Transverse colon (tissue), 4 donors: ENCODE data around the gene GPR176. TPM values are rescaled to one million over a fixed set of nuclear protein-coding genes. Genes with fewer than 3 reads are reported as not detected.
"Not testable (repeated sequence)": the region's sequence is repeated elsewhere in the genome, so short reads cannot be mapped to it uniquely, and the experiment has no call there.

ENCODE experiments used
- DNase-seq: peaks from one replicate; pipeline ENCODE4 v3.0.0-alpha.2; 2019
- H3K27ac ChIP-seq, 4 donors: fragments of 200-600 bp; sonication (generic); 2 replicates each; pipeline ENCODE4 v1.5.1; 2016 to 2018; ENCODE audit warnings: inconsistent platforms in 4 of 4
- H3K27me3 ChIP-seq: fragments of 200-600 bp; sonication (generic); 2 replicates; pipeline ENCODE4 v1.5.1; 2017; ENCODE audit warnings: inconsistent platforms
- H3K36me3 ChIP-seq, 4 donors: fragments of 200-600 bp; sonication (generic); 2 replicates each; pipeline ENCODE4 v1.5.1; 2017 to 2019; ENCODE audit warnings: inconsistent platforms in 4 of 4
- H3K4me1 ChIP-seq, 4 donors: fragments of 200-600 bp; sonication (generic); 2 replicates each; pipeline ENCODE4 v1.5.1; 2017 to 2020; ENCODE audit warnings: inconsistent platforms in 4 of 4
- H3K4me3 ChIP-seq, 4 donors: fragments of 200-600 bp; sonication (generic); 1 replicate in 1 of 4; 2 replicates in 3 of 4; pipeline versions ENCODE4 v1.5.1 to v1.6.1; 2017 to 2019; ENCODE audit warnings: inconsistent platforms in 4 of 4
- H3K9me3 ChIP-seq, 2 donors: fragments of 200-600 bp; sonication (generic); 2 replicates each; pipeline ENCODE4 v1.5.1; 2017 to 2019; ENCODE audit warnings: inconsistent platforms in 2 of 2
- EP300 ChIP-seq: sonication (generic); formaldehyde crosslinking; IDR thresholded peaks from one replicate; pipeline ENCODE4 v1.6.1; 2017; ENCODE audit warnings: antibody characterized with exemption, low read depth
- POLR2A ChIP-seq: fragments of 450-650 bp; IDR thresholded peaks from one replicate; pipeline ENCODE4 v1.6.1; 2016; ENCODE audit warnings: antibody characterized with exemption, mild to moderate bottlenecking, moderate library complexity
- POLR2AphosphoS5 ChIP-seq, 3 donors: sonication (generic); formaldehyde crosslinking; IDR thresholded peaks; one replicate each; pipeline ENCODE4 v1.6.1; 2016; ENCODE audit warnings: antibody characterized with exemption in 3 of 3
- WGBS, 2 donors: methylation state at CpG; one replicate each; pipeline ENCODE4 v1.1.5; 2018; ENCODE audit warnings: low coverage in 1 of 2; 5-methylcytosine and 5-hydroxymethylcytosine counted together
- in situ Hi-C, 4 donors: fragments of 200-750 bp; cut with MboI; loops; one replicate each; pipeline versions ENCODE4 v1.15.0 to v1.15.1; 2017; ENCODE audit warnings: low sequenced_read_pairs in 3 of 4, low pct_ligation_motif_present in 1 of 4, low pct_unique_long_range_greater_than_20kb in 1 of 4
- intact Hi-C: fragments of 100-400 bp; cut with DNase I; formaldehyde crosslinking; loops from one replicate; pipeline ENCODE4 v1.15.1; 2023; ENCODE audit warnings: low total_unique reads
- total RNA-seq, 4 donors: library from RNA; depleted of rRNA; stranded (reverse); fragments of >200 nt; gene quantifications; one replicate each; pipeline ENCODE4 v1.1.0, GENCODE V29; 2016
- TF ChIP-seq, protein P1 (sequence below), 5 experiments: fragments of 200-600 bp in 3 of 5; fragments of 450-650 bp in 2 of 5; sonication (generic) in 3 of 5; IDR thresholded peaks; 1 replicate in 2 of 5; 2 replicates in 3 of 5; pipeline ENCODE4 v1.5.1; 2016 to 2017; ENCODE audit warnings: antibody characterized with exemption in 5 of 5, inconsistent platforms in 3 of 5, mild to moderate bottlenecking in 2 of 5, moderate library complexity in 1 of 5

The GPR176 gene
- total RNA-seq, 4 donors from 2014 or later, result 1.6 to 10.9 (median 2.5) TPM; not detected in 1

DNA sequence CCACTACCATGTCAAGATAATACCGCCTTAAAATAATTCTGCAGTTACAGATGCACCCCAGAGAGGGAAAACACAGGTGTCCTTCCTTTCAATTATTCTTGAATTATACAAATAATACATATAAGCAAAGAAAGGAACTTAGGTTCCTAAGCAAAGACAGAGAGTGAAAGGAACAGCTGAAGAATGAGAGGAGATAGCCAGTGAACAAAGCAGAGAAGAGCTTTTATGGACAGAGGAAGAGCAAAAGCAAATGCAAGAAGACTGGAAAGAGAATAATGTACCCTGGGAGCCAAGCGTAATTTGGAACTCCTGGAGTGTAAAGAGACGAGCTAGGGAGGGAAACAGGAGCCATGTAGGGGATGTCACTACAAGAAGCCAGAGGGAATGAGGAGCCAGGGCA is 21.7 kb downstream of the GPR176 start:
- no peaks in the 10 kb centered on the region for H3K9me3 ChIP-seq
- 81 to 88% methylated on average over 3 of the region's 3 CpGs for WGBS, 2 donors

DNA sequence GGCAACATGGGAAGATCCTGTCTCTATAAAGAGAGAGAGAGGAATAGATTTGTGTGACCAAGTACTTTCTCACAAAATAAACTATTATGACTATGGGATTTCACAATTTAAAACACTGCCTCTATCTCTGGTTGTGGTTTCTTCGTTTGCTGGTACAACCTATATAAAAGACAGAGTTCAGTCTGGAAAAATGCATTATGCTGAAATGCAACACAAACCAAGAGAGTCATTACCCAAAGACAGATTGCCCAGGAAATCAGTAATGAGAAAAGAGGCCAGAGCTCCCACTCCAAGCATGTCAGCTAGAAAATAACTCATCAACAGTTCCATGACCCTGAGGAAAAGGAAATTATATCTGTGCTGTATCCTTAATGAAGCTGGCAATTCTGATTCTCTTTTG is 23.2 kb downstream of the GPR176 start:
- in situ Hi-C loops, result no loop called here
- WGBS, 2 donors, result 38 to 59% methylated on average over 1 of the region's 1 CpG
- no peak for TF ChIP-seq POLR2A
- TF ChIP-seq, protein P1, sequence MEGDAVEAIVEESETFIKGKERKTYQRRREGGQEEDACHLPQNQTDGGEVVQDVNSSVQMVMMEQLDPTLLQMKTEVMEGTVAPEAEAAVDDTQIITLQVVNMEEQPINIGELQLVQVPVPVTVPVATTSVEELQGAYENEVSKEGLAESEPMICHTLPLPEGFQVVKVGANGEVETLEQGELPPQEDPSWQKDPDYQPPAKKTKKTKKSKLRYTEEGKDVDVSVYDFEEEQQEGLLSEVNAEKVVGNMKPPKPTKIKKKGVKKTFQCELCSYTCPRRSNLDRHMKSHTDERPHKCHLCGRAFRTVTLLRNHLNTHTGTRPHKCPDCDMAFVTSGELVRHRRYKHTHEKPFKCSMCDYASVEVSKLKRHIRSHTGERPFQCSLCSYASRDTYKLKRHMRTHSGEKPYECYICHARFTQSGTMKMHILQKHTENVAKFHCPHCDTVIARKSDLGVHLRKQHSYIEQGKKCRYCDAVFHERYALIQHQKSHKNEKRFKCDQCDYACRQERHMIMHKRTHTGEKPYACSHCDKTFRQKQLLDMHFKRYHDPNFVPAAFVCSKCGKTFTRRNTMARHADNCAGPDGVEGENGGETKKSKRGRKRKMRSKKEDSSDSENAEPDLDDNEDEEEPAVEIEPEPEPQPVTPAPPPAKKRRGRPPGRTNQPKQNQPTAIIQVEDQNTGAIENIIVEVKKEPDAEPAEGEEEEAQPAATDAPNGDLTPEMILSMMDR (IDR thresholded peaks at IDR 0.05), result no peak
- no peak for TF ChIP-seq POLR2AphosphoS5 (IDR thresholded peaks at IDR 0.05)
- no peak for TF ChIP-seq EP300
- Histone ChIP-seq H3K4me3 (no peak overlapping the region), H3K27ac (no peak overlapping the region), H3K9me3 (no peaks in the 10 kb centered on the region), H3K36me3 (no peaks in the 10 kb centered on the region), H3K27me3 (no peaks in the 10 kb centered on the region), H3K4me1 (peaks cover 0 to 4% (median 0%) of the 10 kb centered on the region in 4 donors)
- intact Hi-C loops, result no loop called here
- DNase-seq, result no peak

More for the DNA sequence above, 21.7 kb downstream of the GPR176 start:
- in situ Hi-C loops, result no loop called here
- intact Hi-C loops, result no loop called here
- DNase-seq, result no peak
- H3K27ac ChIP-seq, result no peak overlapping the region
- no peaks in the 10 kb centered on the region for H3K27me3 ChIP-seq
- no peaks in the 10 kb centered on the region for H3K36me3 ChIP-seq
- no peaks in the 10 kb centered on the region for H3K4me1 ChIP-seq
- TF ChIP-seq POLR2AphosphoS5 (IDR thresholded peaks at IDR 0.05) (no peak), POLR2A (no peak), EP300 (no peak)
- TF ChIP-seq, protein P1 (IDR thresholded peaks at IDR 0.05), result no peak
- no peak overlapping the region for H3K4me3 ChIP-seq

DNA sequence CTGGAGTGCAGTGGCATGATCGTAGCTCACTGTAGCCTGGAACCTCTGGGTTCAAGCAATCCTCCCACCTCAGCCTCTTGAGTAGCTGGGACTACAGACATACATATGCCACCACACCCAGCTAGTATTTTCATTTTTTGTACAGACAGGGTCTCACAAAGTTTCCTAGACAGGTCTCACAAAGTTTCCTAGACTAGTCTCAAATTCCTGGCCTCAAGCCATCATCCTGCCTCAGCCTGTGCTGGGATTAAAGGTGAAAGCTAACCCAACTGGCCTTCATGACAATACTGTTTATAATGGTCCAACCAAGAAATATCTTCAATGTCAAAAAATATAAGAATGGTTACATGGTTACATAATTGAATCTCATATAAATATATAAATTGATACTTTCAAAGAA is 24.0 kb downstream of the GPR176 start:
- in situ Hi-C loops (no loop called here), intact Hi-C loops (no loop called here)
- WGBS, 2 donors, result 94 to 100% methylated on average over 1 of the region's 1 CpG
- TF ChIP-seq, protein P1 (IDR thresholded peaks at IDR 0.05), result no peak
- TF ChIP-seq POLR2AphosphoS5 (IDR thresholded peaks at IDR 0.05) (no peak), EP300 (no peak), POLR2A (no peak)
- no peak overlapping the region for H3K4me3 ChIP-seq
- H3K4me1 ChIP-seq, result peaks cover 0 to 4% (median 0%) of the 10 kb centered on the region in 4 donors
- no peak for DNase-seq
- H3K9me3 ChIP-seq, result no peaks in the 10 kb centered on the region
- no peaks in the 10 kb centered on the region for H3K36me3 ChIP-seq
- no peaks in the 10 kb centered on the region for H3K27me3 ChIP-seq
- H3K27ac ChIP-seq, result no peak overlapping the region

DNA sequence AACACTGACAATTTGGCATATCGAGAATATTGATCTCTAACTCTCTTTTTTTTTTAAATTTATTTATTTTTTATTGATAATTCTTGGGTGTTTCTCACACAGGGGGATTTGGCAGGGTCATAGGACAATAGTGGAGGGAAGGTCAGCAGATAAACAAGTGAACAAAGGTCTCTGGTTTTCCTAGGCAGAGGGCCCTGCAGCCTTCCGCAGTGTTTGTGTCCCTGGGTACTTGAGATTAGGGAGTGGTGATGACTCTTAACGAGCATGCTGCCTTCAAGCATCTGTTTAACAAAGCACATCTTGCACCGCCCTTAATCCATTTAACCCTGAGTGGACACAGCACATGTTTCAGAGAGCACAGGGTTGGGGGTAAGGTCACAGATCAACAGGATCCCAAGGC is 27.0 kb downstream of the GPR176 start:
- DNase-seq, H3K9me3 ChIP-seq, H3K36me3 ChIP-seq, H3K4me3 ChIP-seq, intact Hi-C loops, in situ Hi-C loops, H3K27me3 ChIP-seq, H3K27ac ChIP-seq: not testable (repeated sequence)
- WGBS, 2 donors, result 80 to 100% methylated on average over 1 to 3 of the region's 4 CpGs
- peaks cover 0 to 13% (median 8%) of the 10 kb centered on the region in 4 donors for H3K4me1 ChIP-seq

DNA sequence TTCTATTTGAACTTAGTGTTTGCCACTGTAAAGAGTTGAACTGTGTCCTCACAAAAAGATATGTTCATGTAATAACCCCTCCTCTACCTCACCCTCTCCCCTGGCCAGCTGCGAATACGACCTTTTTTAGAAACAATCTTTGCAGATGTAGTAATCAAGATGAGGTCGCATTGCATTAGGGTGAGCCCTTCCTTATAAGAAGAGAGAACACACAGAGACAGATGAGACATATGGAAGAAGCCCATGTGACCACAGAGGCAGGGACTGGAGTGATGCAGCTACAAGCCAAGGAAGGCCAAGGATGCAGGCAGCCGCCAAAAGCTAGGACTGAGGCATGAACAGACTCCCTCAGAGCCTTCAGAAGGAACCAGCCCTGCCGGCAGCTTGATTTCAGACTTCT is 27.6 kb downstream of the GPR176 start:
- Histone ChIP-seq H3K4me3 (no peak overlapping the region), H3K4me1 (peaks cover 0 to 13% (median 10%) of the 10 kb centered on the region in 4 donors), H3K27me3 (no peaks in the 10 kb centered on the region), H3K36me3 (no peaks in the 10 kb centered on the region), H3K27ac (no peak overlapping the region), H3K9me3 (no peaks in the 10 kb centered on the region)
- 76 to 84% methylated on average over 4 to 5 of the region's 5 CpGs for WGBS, 2 donors
- intact Hi-C loops, result no loop called here
- DNase-seq, result no peak
- in situ Hi-C loops, result no loop called here
- TF ChIP-seq, protein P1 (IDR thresholded peaks at IDR 0.05), result no peak
- no peak for TF ChIP-seq POLR2AphosphoS5 (IDR thresholded peaks at IDR 0.05)
- TF ChIP-seq EP300, result no peak
- TF ChIP-seq POLR2A, result no peak
